SK-MEL-5 (cell line): ENCODE results near the gene GPR15. TPM values are rescaled to one million over a fixed set of nuclear protein-coding genes. Genes with fewer than 3 reads are reported as not detected.
"Not testable (repeated sequence)": the region's sequence is repeated elsewhere in the genome, so short reads cannot be mapped to it uniquely, and the experiment has no call there.

Experiments
- DNase-seq: peaks from one replicate; pipeline ENCODE4 v3.0.0-alpha.2; 2016; ENCODE audit warnings: low read depth, low spot score
- in situ Hi-C: cut with HindIII; loops from 2 replicates; pipeline ENCODE4 v1.10.0; 2016; ENCODE audit warnings: low sequenced_read_pairs, high pct_unique_total_duplicates, low pct_unique_long_range_greater_than_20kb
- total RNA-seq: library from RNA; depleted of rRNA; stranded (reverse); fragments of >200 nt; shearing (Covaris generic); gene quantifications from 2 replicates; pipeline ENCODE4 v1.2.3, GENCODE V29; 2014

GPR15 gene
- total RNA-seq, 1 experiment from 2014 or later: not detected

GRCh38 chr3:98552232-98553020 is 20.6 kb downstream of the GPR15 start:
- no peak for DNase-seq
- in situ Hi-C loops: no loop called here

GRCh38 chr3:98553021-98553563 is 21.3 kb downstream of the GPR15 start:
- in situ Hi-C loops: no loop called here
- DNase-seq: peak; percentile 91

GRCh38 chr3:98553753-98554152 is 22.0 kb downstream of the GPR15 start:
- in situ Hi-C loops: no loop called here
- DNase-seq: no peak

GRCh38 chr3:98554580-98554979 is 22.8 kb downstream of the GPR15 start:
- no peak for DNase-seq
- in situ Hi-C loops: no loop called here

GRCh38 chr3:98555025-98555379 is 23.2 kb downstream of the GPR15 start:
- no peak for DNase-seq
- in situ Hi-C loops: no loop called here

GRCh38 chr3:98556164-98557130 is 24.7 kb downstream of the GPR15 start:
- in situ Hi-C loops: no loop called here
- no peak for DNase-seq

- no peak for DNase-seq
- in situ Hi-C loops: no loop called here
Measured at GRCh38 chr3:98557324-98558010, 25.7 kb downstream of the GPR15 start.

- DNase-seq: no peak
- in situ Hi-C loops: no loop called here
Measured at GRCh38 chr3:98558100-98558827, 26.5 kb downstream of the GPR15 start.

GRCh38 chr3:98559769-98560168 is 28.0 kb downstream of the GPR15 start:
- in situ Hi-C loops, DNase-seq: not testable (repeated sequence)

- in situ Hi-C loops: no loop called here
- peak; percentile 73 for DNase-seq
Measured at GRCh38 chr3:98560911-98561310, 29.1 kb downstream of the GPR15 start.

- in situ Hi-C loops: no loop called here
- DNase-seq: no peak
Measured at GRCh38 chr3:98561727-98562521, 30.1 kb downstream of the GPR15 start.

GRCh38 chr3:98563661-98564281 is 32.0 kb downstream of the GPR15 start:
- in situ Hi-C loops: no loop called here
- DNase-seq: no peak

- in situ Hi-C loops: no loop called here
- no peak for DNase-seq
Measured at GRCh38 chr3:98564282-98565005, 32.7 kb downstream of the GPR15 start.

GRCh38 chr3:98565237-98565643 is 33.5 kb downstream of the GPR15 start:
- no peak for DNase-seq
- in situ Hi-C loops: no loop called here

- no peak for DNase-seq
- in situ Hi-C loops: no loop called here
Measured at GRCh38 chr3:98565843-98566242, 34.1 kb downstream of the GPR15 start.
